Spleen (tissue), 11 donors: Measurements from ENCODE around the gene TEKTIP1. TPM values are rescaled to one million over a fixed set of nuclear protein-coding genes. Genes with fewer than 3 reads are reported as not detected.

Experiments
- DNase-seq: peaks from one replicate; pipeline ENCODE4 v3.0.0-alpha.2; 2020
- H3K27ac ChIP-seq, 8 donors: fragments of 200-600 bp; sonication (generic) in 7 of 8; 1 replicate in 4 of 8; 2 replicates in 4 of 8; pipeline versions ENCODE4 v1.5.0 to v1.8.0; 2016 to 2021; ENCODE audit warnings: inconsistent platforms in 4 of 8, mild to moderate bottlenecking in 4 of 8, moderate library complexity in 1 of 8
- H3K27me3 ChIP-seq, 7 donors: fragments of 200-600 bp; sonication (generic) in 6 of 7; replicated peaks in 1 of 7; 1 replicate in 4 of 7; 2 replicates in 3 of 7; pipeline versions ENCODE4 v1.5.0 to v1.8.0; 2016 to 2021; ENCODE audit warnings: inconsistent platforms in 3 of 7, mild to moderate bottlenecking in 1 of 7
- H3K36me3 ChIP-seq, 6 donors: fragments of 200-600 bp; sonication (generic) in 5 of 6; 1 replicate in 4 of 6; 2 replicates in 2 of 6; pipeline versions ENCODE4 v1.5.0 to v1.8.0; 2016 to 2021; ENCODE audit warnings: inconsistent platforms in 2 of 6
- H3K4me1 ChIP-seq, 6 donors: fragments of 200-600 bp; sonication (generic) in 5 of 6; 1 replicate in 3 of 6; 2 replicates in 3 of 6; pipeline versions ENCODE4 v1.5.0 to v1.8.0; 2016 to 2021; ENCODE audit warnings: inconsistent platforms in 3 of 6
- H3K4me3 ChIP-seq, 8 donors: fragments of 200-600 bp; sonication (generic) in 7 of 8; 1 replicate in 4 of 8; 2 replicates in 4 of 8; pipeline versions ENCODE4 v1.5.0 to v1.8.0; 2016 to 2021; ENCODE audit warnings: inconsistent platforms in 4 of 8, mild to moderate bottlenecking in 4 of 8, moderate library complexity in 2 of 8
- H3K9me3 ChIP-seq, 8 donors: fragments of 200-600 bp; sonication (generic) in 7 of 8; 1 replicate in 4 of 8; 2 replicates in 4 of 8; pipeline versions ENCODE4 v1.5.0 to v1.8.0; 2016 to 2021; ENCODE audit warnings: inconsistent platforms in 4 of 8
- CTCF ChIP-seq, 11 experiments: fragments of 200-600 bp in 7 of 11; fragments of 450-650 bp in 4 of 11; sonication (generic) in 4 of 11; IDR thresholded peaks in 8 of 11; conservative IDR thresholded peaks in 3 of 11; 1 replicate in 7 of 11; 2 replicates in 4 of 11; pipeline versions ENCODE4 v1.4.0 to v1.8.0; 2016 to 2021; ENCODE audit warnings: antibody characterized with exemption in 11 of 11, inconsistent platforms in 4 of 11, mild to moderate bottlenecking in 1 of 11
- POLR2A ChIP-seq, 3 donors: fragments of 450-650 bp; IDR thresholded peaks; one replicate each; pipeline ENCODE4 v1.5.1; 2017; ENCODE audit warnings: antibody characterized with exemption in 3 of 3, mild to moderate bottlenecking in 1 of 3
- POLR2AphosphoS5 ChIP-seq, 3 donors: sonication (generic); formaldehyde crosslinking; IDR thresholded peaks; one replicate each; pipeline ENCODE4 v1.5.1; 2017; ENCODE audit warnings: antibody characterized with exemption in 3 of 3
- WGBS, 5 donors: extraction: QIAGEN DNeasy Blood & Tissue Kit in 3 of 5; methylation state at CpG; one replicate each; pipeline versions ENCODE4 v1.1.5 to v1.1.7; 2013 to 2018; 5-methylcytosine and 5-hydroxymethylcytosine counted together
- intact Hi-C: fragments of 100-400 bp; cut with DNase I; formaldehyde crosslinking; loops from one replicate; pipeline ENCODE4 v1.15.0; 2023; ENCODE audit warnings: low total_unique reads
- polyA plus RNA-seq, 3 donors: library from polyadenylated mRNA; stranded (reverse); fragments of 200-250 nt; gene quantifications; one replicate each; pipeline ENCODE4 v1.2.1, GENCODE V29; 2013
- total RNA-seq, 7 donors: library from RNA; depleted of rRNA in 3 of 7; stranded (reverse); fragments of >200 nt in 3 of 7; fragmentation: NEBNext Ultra II Directional in 4 of 7; extraction: Animal tissue kit (Norgen Biotek cat#: 25700) in 4 of 7; gene quantifications; one replicate each; pipeline versions ENCODE4 v1.1.0 to v1.2.1, GENCODE V29; 2016 to 2021
- donor health status: healthy with polysubstance abuse.
- donor health status: DM: no; HTN: no; CAD: no; lungs with moderate emphysema.
- donor health status: DM: no; HTN: no; CAD: no.
- donor health status: Bipolar disorder and iron deficiency.
- donor health status: healthy.
- donor health status: DM: no; HTN: no; CAD: no.
- donor health status: DM: yes; HTN: yes; CAD: no.

TEKTIP1 gene
- total and polyA plus RNA-seq, 10 donors, result 1.2 to 7.4 (median 3.1) TPM; not detected in 1

GRCh38 chr19:3533033-3533432 is 5.9 kb upstream of the TEKTIP1 start:
- Histone ChIP-seq H3K4me1 (peaks cover 0 to 25% (median 12%) of the 10 kb centered on the region in 6 donors), H3K27ac (no peak overlapping the region), H3K36me3 (peaks cover 0 to 82% (median 67%) of the 10 kb centered on the region in 6 donors), H3K9me3 (no peaks in the 10 kb centered on the region), H3K27me3 (no peaks in the 10 kb centered on the region), H3K4me3 (no peak overlapping the region)
- 89 to 100% (median 97%) methylated on average over 3 to 17 of the region's 17 CpGs for WGBS, 5 donors
- DNase-seq, result no peak
- intact Hi-C loops, result no loop called here
- peak in 1 of 3 donors; percentile 32 for TF ChIP-seq POLR2AphosphoS5 (IDR thresholded peaks at IDR 0.05)
- TF ChIP-seq CTCF (IDR thresholded peaks at IDR 0.05 in 8 of 11, conservative IDR thresholded peaks at IDR 0.05 in 3 of 11), result no peak
- no peak for TF ChIP-seq POLR2A (IDR thresholded peaks at IDR 0.05)

- no peaks in the 10 kb centered on the region for H3K9me3 ChIP-seq
- H3K4me1 ChIP-seq, result peaks cover 0 to 25% (median 12%) of the 10 kb centered on the region in 6 donors
- 79 to 94% (median 83%) methylated on average over 10 to 12 of the region's 12 CpGs for WGBS, 5 donors
- H3K36me3 ChIP-seq, result peaks cover 0 to 84% (median 67%) of the 10 kb centered on the region in 6 donors
- intact Hi-C loops, result no loop called here
- TF ChIP-seq CTCF (IDR thresholded peaks at IDR 0.05 in 8 of 11, conservative IDR thresholded peaks at IDR 0.05 in 3 of 11) (no peak), POLR2A (IDR thresholded peaks at IDR 0.05) (no peak), POLR2AphosphoS5 (IDR thresholded peaks at IDR 0.05) (no peak)
- H3K4me3 ChIP-seq, result no peak overlapping the region
- no peak overlapping the region for H3K27ac ChIP-seq
- DNase-seq, result no peak
- no peaks in the 10 kb centered on the region for H3K27me3 ChIP-seq
These were observed 5.3 kb upstream of the TEKTIP1 start for GRCh38 chr19:3533563-3534216.

- intact Hi-C loops, result no loop called here
- Histone ChIP-seq H3K36me3 (peaks cover 0 to 93% (median 67%) of the 10 kb centered on the region in 6 donors), H3K27me3 (no peaks in the 10 kb centered on the region)
These were observed 4.4 kb upstream of the TEKTIP1 start for GRCh38 chr19:3534375-3535234.

GRCh38 chr19:3535235-3535535 is 3.8 kb upstream of the TEKTIP1 start:
- peaks cover 0 to 98% (median 67%) of the 10 kb centered on the region in 6 donors for H3K36me3 ChIP-seq
- H3K27ac ChIP-seq, result no peak overlapping the region
- intact Hi-C loops, result no loop called here
- 87 to 98% (median 94%) methylated on average over 6 to 9 of the region's 9 CpGs for WGBS, 5 donors
- no peak for DNase-seq
- peaks cover 0 to 5% (median 0%) of the 10 kb centered on the region in 8 donors for H3K9me3 ChIP-seq
- no peak overlapping the region for H3K4me3 ChIP-seq
- H3K27me3 ChIP-seq, result no peaks in the 10 kb centered on the region
- TF ChIP-seq POLR2AphosphoS5 (IDR thresholded peaks at IDR 0.05) (peak in 1 of 3 donors; percentile 10), CTCF (IDR thresholded peaks at IDR 0.05 in 8 of 11, conservative IDR thresholded peaks at IDR 0.05 in 3 of 11) (no peak), POLR2A (IDR thresholded peaks at IDR 0.05) (no peak)
- H3K4me1 ChIP-seq, result peaks cover 0 to 25% (median 12%) of the 10 kb centered on the region in 6 donors

More at GRCh38 chr19:3534375-3535234, 4.4 kb upstream of the TEKTIP1 start:
- WGBS, 5 donors, result 92 to 97% (median 94%) methylated on average over 30 to 38 of the region's 38 CpGs
- TF ChIP-seq POLR2AphosphoS5 (IDR thresholded peaks at IDR 0.05) (peak in 1 of 3 donors; percentile 7), POLR2A (IDR thresholded peaks at IDR 0.05) (no peak)
- no peak overlapping the region for H3K27ac ChIP-seq
- H3K4me1 ChIP-seq, result peaks cover 0 to 25% (median 12%) of the 10 kb centered on the region in 6 donors
- H3K4me3 ChIP-seq, result no peak overlapping the region
- DNase-seq, result no peak
- H3K9me3 ChIP-seq, result peaks cover 0 to 3% (median 0%) of the 10 kb centered on the region in 8 donors
